Progenitor cell of endocrine pancreas (in vitro differentiated cells): ENCODE data around the gene ITPR2. TPM values are rescaled to one million over a fixed set of nuclear protein-coding genes. Genes with fewer than 3 reads are reported as not detected.

ENCODE experiments used
- DNase-seq: peaks from one replicate; pipeline ENCODE4 v3.0.0; 2021; ENCODE audit warnings: low spot score; ENCODE audit not compliant: unreplicated experiment
- H3K27ac Mint-ChIP-seq: 2 replicates; pipeline ENCODE4 v1.8.0; 2021; ENCODE audit warnings: mild to moderate bottlenecking, moderate library complexity, mixed read lengths
- H3K27me3 Mint-ChIP-seq: 2 replicates; pipeline ENCODE4 v1.8.0; 2021; ENCODE audit warnings: mixed read lengths
- H3K36me3 Mint-ChIP-seq: 2 replicates; pipeline ENCODE4 v1.8.0; 2022; ENCODE audit warnings: mixed read lengths; ENCODE audit not compliant: insufficient read depth
- H3K4me1 Mint-ChIP-seq: 2 replicates; pipeline ENCODE4 v1.8.0; 2021; ENCODE audit warnings: low read depth, mixed read lengths
- H3K4me3 Mint-ChIP-seq: 2 replicates; pipeline ENCODE4 v1.8.0; 2021; ENCODE audit warnings: low read depth, mild to moderate bottlenecking, moderate library complexity, mixed read lengths
- H3K9me3 Mint-ChIP-seq: 2 replicates; pipeline ENCODE4 v1.8.0; 2021; ENCODE audit warnings: low read depth, mixed read lengths
- CTCF ChIP-seq: fragments of 200-600 bp; sonication (generic); IDR thresholded peaks from one replicate; pipeline ENCODE4 v1.5.0; 2021; ENCODE audit warnings: antibody characterized with exemption, mild to moderate bottlenecking; ENCODE audit not compliant: unreplicated experiment
- total RNA-seq: library from RNA; stranded (reverse); gene quantifications from 2 replicates; pipeline ENCODE4 v1.2.1, GENCODE V29; 2021

The ITPR2 gene
- total RNA-seq, 1 donor from 2014 or later, result 72.4 TPM

GRCh38 chr12:26798023-26798422 lies 35.0 kb downstream of the ITPR2 start:
- Mint-ChIP-seq H3K27me3 (no peaks in the 10 kb centered on the region), H3K4me1 (peaks cover 9% of the 10 kb centered on the region), H3K4me3 (no peak overlapping the region), H3K9me3 (no peaks in the 10 kb centered on the region), H3K27ac (peak overlapping the region; percentile 9), H3K36me3 (peaks cover 4% of the 10 kb centered on the region)
- no peak for TF ChIP-seq CTCF
- DNase-seq, result no peak

DNA sequence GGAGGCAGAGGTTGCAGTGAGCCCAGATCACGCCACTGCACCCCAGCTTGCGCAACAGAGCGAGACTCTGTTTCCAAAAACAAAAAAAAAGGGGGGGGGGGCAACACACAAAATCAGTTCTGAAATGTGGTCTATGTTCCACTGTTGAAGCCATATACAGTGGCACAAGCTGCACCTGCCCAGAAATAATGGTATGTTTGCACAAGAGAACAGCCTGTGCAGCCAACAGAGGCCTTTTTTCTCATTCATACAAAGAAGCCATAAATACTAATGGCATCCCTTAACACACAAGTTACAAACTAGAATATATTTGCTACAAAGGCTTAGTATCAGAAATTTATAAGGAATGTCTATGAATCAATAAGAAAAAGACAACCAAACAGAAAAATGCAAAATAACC lies 37.1 kb downstream of the ITPR2 start:
- no peak overlapping the region for H3K4me3 Mint-ChIP-seq
- H3K4me1 Mint-ChIP-seq, result peaks cover 10% of the 10 kb centered on the region
- H3K9me3 Mint-ChIP-seq, result no peaks in the 10 kb centered on the region
- H3K27ac Mint-ChIP-seq, result no peak overlapping the region
- peaks cover 2% of the 10 kb centered on the region for H3K36me3 Mint-ChIP-seq
- no peak for DNase-seq
- no peak for TF ChIP-seq CTCF
- no peaks in the 10 kb centered on the region for H3K27me3 Mint-ChIP-seq

DNA sequence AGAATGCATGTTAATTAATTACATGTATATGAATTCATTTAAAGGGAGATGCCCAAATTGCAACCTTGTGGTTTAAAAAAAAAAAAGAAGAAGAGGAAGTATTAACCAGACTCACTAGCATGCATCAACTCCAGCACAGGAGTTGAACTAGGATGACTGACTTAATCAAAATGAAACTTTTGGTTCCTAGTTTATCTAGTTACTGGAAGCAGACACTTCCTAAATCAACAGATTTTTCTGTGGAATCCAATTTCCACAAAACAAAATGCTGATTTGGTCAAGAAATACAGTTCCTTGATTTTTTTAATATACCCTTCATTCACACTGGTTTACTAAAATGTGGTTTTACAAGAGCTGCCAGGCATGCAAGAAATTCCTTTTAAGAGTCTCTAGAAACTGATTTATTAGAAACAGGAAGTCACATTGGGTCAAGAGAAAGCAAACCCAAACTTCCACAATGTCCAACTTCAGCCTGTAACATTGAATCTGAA lies 41.6 kb downstream of the ITPR2 start:
- no peak for TF ChIP-seq CTCF
- H3K4me3 Mint-ChIP-seq, result no peak overlapping the region
- no peaks in the 10 kb centered on the region for H3K27me3 Mint-ChIP-seq
- no peaks in the 10 kb centered on the region for H3K9me3 Mint-ChIP-seq
- DNase-seq, result no peak
- peaks cover 13% of the 10 kb centered on the region for H3K36me3 Mint-ChIP-seq
- no peak overlapping the region for H3K27ac Mint-ChIP-seq
- H3K4me1 Mint-ChIP-seq, result peaks cover 24% of the 10 kb centered on the region

- H3K27ac Mint-ChIP-seq, result no peak overlapping the region
- no peak overlapping the region for H3K4me3 Mint-ChIP-seq
- no peaks in the 10 kb centered on the region for H3K9me3 Mint-ChIP-seq
- no peaks in the 10 kb centered on the region for H3K27me3 Mint-ChIP-seq
- no peak for DNase-seq
- H3K36me3 Mint-ChIP-seq, result peaks cover 13% of the 10 kb centered on the region
- TF ChIP-seq CTCF, result no peak
- H3K4me1 Mint-ChIP-seq, result peaks cover 24% of the 10 kb centered on the region
Observed at GRCh38 chr12:26790645-26790994, 42.4 kb downstream of the ITPR2 start.

GRCh38 chr12:26789731-26790644 lies 43.0 kb downstream of the ITPR2 start:
- Mint-ChIP-seq H3K4me1 (peaks cover 24% of the 10 kb centered on the region), H3K27me3 (no peaks in the 10 kb centered on the region), H3K36me3 (peaks cover 13% of the 10 kb centered on the region), H3K27ac (no peak overlapping the region), H3K9me3 (no peaks in the 10 kb centered on the region), H3K4me3 (no peak overlapping the region)
- no peak for DNase-seq
- TF ChIP-seq CTCF, result no peak
